IPS DF 6.9 (cell line): Measurements from ENCODE around the gene MRPL27.
"Not testable (repeated sequence)": the region's sequence is repeated elsewhere in the genome, so short reads cannot be mapped to it uniquely, and the experiment has no call there.

Experiments
- DNase-seq: peaks from one replicate; pipeline ENCODE4 v3.0.0-alpha.2; 2013; ENCODE audit warnings: low read depth, low spot score
- H3K27ac ChIP-seq: one replicate; pipeline ENCODE4 v1.5.1; 2013; ENCODE audit warnings: low read length, control low read depth
- H3K27me3 ChIP-seq: 2 replicates; pipeline ENCODE4 v1.6.1; 2013; ENCODE audit warnings: mild to moderate bottlenecking, low read length; ENCODE audit not compliant: control insufficient read depth, insufficient read depth
- H3K36me3 ChIP-seq: 2 replicates; pipeline ENCODE4 v1.6.1; 2013; ENCODE audit warnings: low read length; ENCODE audit not compliant: control insufficient read depth, insufficient read depth
- H3K4me1 ChIP-seq: 2 replicates; pipeline ENCODE4 v1.6.1; 2013; ENCODE audit warnings: low read length; ENCODE audit not compliant: control insufficient read depth, insufficient read depth
- H3K4me3 ChIP-seq: 2 replicates; pipeline ENCODE4 v1.5.1; 2013; ENCODE audit warnings: mild to moderate bottlenecking, low read length
- H3K9me3 ChIP-seq: 2 replicates; pipeline ENCODE4 v1.6.1; 2013; ENCODE audit warnings: low read length, inconsistent platforms; ENCODE audit not compliant: control insufficient read depth, insufficient read depth
- WGBS: extraction: QIAGEN DNeasy Blood & Tissue Kit; methylation state at CpG from one replicate; pipeline ENCODE4 v1.1.7; 2013; ENCODE audit warnings: mixed read lengths, missing lambda C conversion rate; ENCODE audit not compliant: insufficient read length, insufficient coverage; 5-methylcytosine and 5-hydroxymethylcytosine counted together

MRPL27 gene

GRCh38 chr17:50372758-50373556 is at the start of gene MRPL27, which contains the start of gene EME1:
Gene MRPL27, minus strand, starts transcription at chr17:50373184. Its CDS starts 14 bp downstream, at chr17:50373170.
Gene EME1, plus strand, starts transcription at chr17:50373229. Its CDS starts 1,980 bp downstream, at chr17:50375209.
- peaks cover 18% of the 10 kb centered on the region for H3K36me3 ChIP-seq
- H3K4me3 ChIP-seq, result peak within 1 kb of the TSS; percentile 66
- no peaks in the 10 kb centered on the region for H3K27me3 ChIP-seq
- WGBS, result no CpG with 5 or more reads among the region's 42 CpGs
- no peaks in the 10 kb centered on the region for H3K4me1 ChIP-seq
- DNase-seq, result peak; percentile 72
- H3K9me3 ChIP-seq, result no peaks in the 10 kb centered on the region
- no peak within 1 kb of the TSS for H3K27ac ChIP-seq

DNA sequence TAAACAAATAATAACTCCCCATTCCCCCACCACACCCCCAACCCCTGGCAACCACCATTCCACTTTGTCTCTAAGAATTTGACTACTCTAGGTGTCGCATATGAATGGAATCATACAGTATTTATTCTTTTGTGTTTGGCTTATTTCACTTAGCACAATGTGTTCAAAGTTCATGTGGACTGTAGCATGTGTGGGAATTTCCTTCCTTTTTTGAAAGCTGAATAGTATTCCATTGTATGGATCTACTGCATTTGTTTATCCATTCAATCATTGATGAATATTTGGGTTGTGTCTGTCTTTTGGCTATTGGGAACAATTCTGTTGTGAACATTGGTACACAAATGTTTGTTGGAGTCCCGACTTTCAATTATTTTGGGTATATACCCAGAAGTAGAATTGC is 49.8 kb upstream of the MRPL27 start:
- Histone ChIP-seq H3K4me1 (peaks cover 4% of the 10 kb centered on the region; the same call in 1 of the 2 replicates), H3K9me3 (no peaks in the 10 kb centered on the region), H3K27ac (no peak overlapping the region), H3K4me3 (no peak overlapping the region), H3K27me3 (no peaks in the 10 kb centered on the region), H3K36me3 (no peaks in the 10 kb centered on the region)
- no CpG with 5 or more reads among the region's 2 CpGs for WGBS
- no peak for DNase-seq

GRCh38 chr17:50421308-50422051 is 48.5 kb upstream of the MRPL27 start:
- Histone ChIP-seq H3K36me3 (no peaks in the 10 kb centered on the region), H3K4me1 (peaks cover 4% of the 10 kb centered on the region; the same call in 1 of the 2 replicates), H3K4me3 (no peak overlapping the region), H3K9me3 (no peaks in the 10 kb centered on the region), H3K27me3 (no peaks in the 10 kb centered on the region), H3K27ac (no peak overlapping the region)
- no peak for DNase-seq
- WGBS, result no CpG with 5 or more reads among the region's 3 CpGs

DNA sequence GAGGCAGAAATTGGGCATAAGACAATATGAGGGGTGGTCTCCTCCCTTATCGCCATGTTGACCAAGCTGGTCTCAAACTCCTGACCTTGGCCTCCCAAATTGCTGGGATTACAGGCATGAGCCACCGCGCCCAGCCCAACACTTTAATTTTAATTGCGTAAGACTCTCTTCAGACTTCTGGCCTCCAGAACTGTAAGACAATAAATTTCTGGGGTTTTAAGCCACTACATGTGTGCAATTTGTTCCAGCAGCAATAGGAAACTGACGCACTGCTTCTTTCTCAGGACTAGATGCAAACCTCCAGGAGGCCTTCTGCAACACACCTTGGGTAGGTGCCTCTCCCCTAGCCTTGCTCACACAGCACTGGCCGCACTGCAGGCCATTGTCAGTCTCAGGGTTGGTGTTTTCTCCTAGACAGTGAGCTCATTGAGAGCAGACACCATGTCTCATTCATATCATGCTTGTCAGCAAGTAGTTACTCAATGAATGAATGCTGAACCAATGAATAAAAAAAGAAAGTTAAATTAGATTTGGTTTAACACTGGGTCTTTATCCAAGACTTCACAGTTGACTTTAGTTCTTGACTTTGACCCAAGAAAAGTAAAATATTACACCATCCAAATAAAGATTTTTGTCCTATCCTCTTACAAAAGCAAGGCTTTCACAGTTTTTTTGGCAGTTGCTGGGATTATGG is 47.6 kb upstream of the MRPL27 start:
- Histone ChIP-seq H3K27me3 (no peaks in the 10 kb centered on the region), H3K27ac (no peak overlapping the region), H3K9me3 (no peaks in the 10 kb centered on the region), H3K4me1 (peaks cover 3% of the 10 kb centered on the region; the same call in 1 of the 2 replicates), H3K4me3 (no peak overlapping the region), H3K36me3 (no peaks in the 10 kb centered on the region)
- no peak for DNase-seq
- no CpG with 5 or more reads among the region's 6 CpGs for WGBS

DNA sequence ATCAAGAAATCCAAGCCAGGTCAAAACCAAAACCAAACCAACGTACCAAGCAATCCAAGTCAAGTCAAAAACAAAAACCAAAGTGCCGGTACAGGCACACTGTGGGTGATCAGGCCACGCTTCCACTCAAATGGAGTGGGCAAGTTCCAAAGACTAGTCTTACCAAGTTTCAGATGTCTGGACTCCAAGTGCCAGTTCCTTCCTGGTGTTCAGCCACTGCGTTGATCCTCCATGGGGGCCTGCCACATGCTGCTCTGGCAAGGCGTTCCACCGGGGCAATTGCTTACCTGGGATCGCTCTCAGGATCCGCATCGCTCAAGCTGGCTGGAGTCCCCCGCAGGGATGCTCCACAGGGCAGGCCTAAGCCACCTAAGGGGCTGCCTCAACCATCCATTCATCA is 46.6 kb upstream of the MRPL27 start:
- WGBS, result no CpG with 5 or more reads among the region's 10 CpGs
- not testable (repeated sequence) for H3K4me1 ChIP-seq, DNase-seq

DNA sequence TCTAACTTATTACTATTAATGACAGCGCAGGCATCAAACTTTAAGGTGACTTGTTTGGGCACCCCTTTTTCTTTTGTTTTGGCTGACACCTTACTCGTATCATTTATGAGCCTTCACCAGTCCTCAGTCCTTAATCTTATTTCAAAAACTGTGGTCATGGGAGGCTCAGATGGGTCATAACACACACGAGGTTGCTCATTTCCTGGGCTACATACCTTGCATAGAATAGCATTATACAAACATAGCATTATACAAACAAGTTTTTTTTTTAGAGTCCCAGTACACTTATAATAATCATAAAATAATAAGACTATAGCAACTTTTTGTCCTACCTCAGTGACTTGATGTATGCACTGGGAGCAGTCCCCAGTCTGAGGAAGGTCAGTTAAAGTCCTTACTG is 41.8 kb upstream of the MRPL27 start:
- H3K9me3 ChIP-seq, result no peaks in the 10 kb centered on the region
- H3K4me3 ChIP-seq, result no peak overlapping the region
- H3K4me1 ChIP-seq, result no peaks in the 10 kb centered on the region
- H3K36me3 ChIP-seq, result no peaks in the 10 kb centered on the region
- H3K27ac ChIP-seq, result no peak overlapping the region
- no peaks in the 10 kb centered on the region for H3K27me3 ChIP-seq
- no peak for DNase-seq
- WGBS, result no CpG with 5 or more reads among the region's 3 CpGs

More for the DNA sequence above, 46.6 kb upstream of the MRPL27 start:
- not testable (repeated sequence) for H3K9me3 ChIP-seq, H3K27me3 ChIP-seq, H3K27ac ChIP-seq, H3K36me3 ChIP-seq, H3K4me3 ChIP-seq

DNA sequence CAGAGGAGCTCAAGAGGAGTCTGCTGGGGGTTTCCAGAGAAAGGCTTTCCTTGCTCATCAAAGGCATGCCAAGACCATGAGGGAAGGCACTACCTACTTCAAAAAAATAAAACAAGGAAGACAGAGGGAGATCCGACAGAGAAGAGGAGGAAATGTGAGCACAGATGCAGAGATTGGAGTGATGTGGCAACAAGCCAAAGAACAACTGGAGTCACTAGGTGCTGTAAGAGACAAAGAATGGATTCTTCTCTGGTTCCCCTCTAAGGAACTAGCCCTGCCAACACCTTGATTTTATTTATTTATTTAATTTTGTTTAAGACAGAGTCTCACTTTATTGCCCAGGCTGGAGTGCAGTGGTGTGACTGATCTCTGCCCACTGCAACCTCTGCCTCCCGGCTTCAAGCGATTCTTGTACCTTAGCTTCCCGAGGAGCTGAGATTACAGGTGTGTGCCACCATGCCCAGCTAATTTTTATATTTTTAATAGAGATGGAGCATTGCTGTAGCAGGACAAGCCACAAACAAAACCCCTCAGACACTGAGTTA is 39.3 kb upstream of the MRPL27 start:
- Histone ChIP-seq H3K27me3 (no peaks in the 10 kb centered on the region), H3K4me3 (no peak overlapping the region), H3K27ac (no peak overlapping the region), H3K4me1 (no peaks in the 10 kb centered on the region), H3K36me3 (no peaks in the 10 kb centered on the region), H3K9me3 (no peaks in the 10 kb centered on the region)
- no CpG with 5 or more reads among the region's 4 CpGs for WGBS
- no peak for DNase-seq

- no peak for DNase-seq
- H3K27me3 ChIP-seq, result no peaks in the 10 kb centered on the region
- no peaks in the 10 kb centered on the region for H3K36me3 ChIP-seq
- H3K4me3 ChIP-seq, result no peak overlapping the region
- no peaks in the 10 kb centered on the region for H3K4me1 ChIP-seq
- no CpG with 5 or more reads among the region's 4 CpGs for whole genome bisulfite sequencing
- no peak overlapping the region for H3K27ac ChIP-seq
- H3K9me3 ChIP-seq, result no peaks in the 10 kb centered on the region
Observed at GRCh38 chr17:50407921-50408320, 34.9 kb upstream of the MRPL27 start.

GRCh38 chr17:50406578-50406977 is 33.6 kb upstream of the MRPL27 start:
- H3K4me1 ChIP-seq, result 0 out of 2 replicates have a peak, but pooled peaks cover 1% of the 10 kb centered on the region
- WGBS, result no CpG with 5 or more reads among the region's 5 CpGs
- no peaks in the 10 kb centered on the region for H3K36me3 ChIP-seq
- no peak overlapping the region for H3K27ac ChIP-seq
- no peak overlapping the region for H3K4me3 ChIP-seq
- H3K9me3 ChIP-seq, result no peaks in the 10 kb centered on the region
- H3K27me3 ChIP-seq, result no peaks in the 10 kb centered on the region
- no peak for DNase-seq

GRCh38 chr17:50405351-50405750 is 32.4 kb upstream of the MRPL27 start:
- not testable (repeated sequence) for H3K27ac ChIP-seq, H3K4me1 ChIP-seq, H3K36me3 ChIP-seq, H3K9me3 ChIP-seq, DNase-seq, H3K27me3 ChIP-seq, H3K4me3 ChIP-seq
- WGBS, result no CpG with 5 or more reads among the region's 4 CpGs
